HG03066 (cell line): ENCODE data around the gene SPATA18.

ENCODE experiments used
- ATAC-seq: cut with Tn5 transposase; IDR thresholded peaks from one replicate; pipeline ENCODE4 v1.9.1; 2021; ENCODE audit warnings: low read depth; ENCODE audit not compliant: unreplicated experiment

The SPATA18 gene, protein sequence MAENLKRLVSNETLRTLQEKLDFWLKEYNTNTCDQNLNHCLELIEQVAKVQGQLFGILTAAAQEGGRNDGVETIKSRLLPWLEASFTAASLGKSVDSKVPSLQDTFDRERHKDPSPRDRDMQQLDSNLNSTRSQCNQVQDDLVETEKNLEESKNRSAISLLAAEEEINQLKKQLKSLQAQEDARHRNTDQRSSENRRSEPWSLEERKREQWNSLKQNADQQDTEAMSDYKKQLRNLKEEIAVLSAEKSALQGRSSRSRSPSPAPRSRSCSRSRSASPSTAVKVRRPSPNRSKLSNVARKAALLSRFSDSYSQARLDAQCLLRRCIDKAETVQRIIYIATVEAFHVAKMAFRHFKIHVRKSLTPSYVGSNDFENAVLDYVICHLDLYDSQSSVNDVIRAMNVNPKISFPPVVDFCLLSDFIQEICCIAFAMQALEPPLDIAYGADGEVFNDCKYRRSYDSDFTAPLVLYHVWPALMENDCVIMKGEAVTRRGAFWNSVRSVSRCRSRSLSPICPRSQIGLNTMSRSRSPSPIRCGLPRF

DNA sequence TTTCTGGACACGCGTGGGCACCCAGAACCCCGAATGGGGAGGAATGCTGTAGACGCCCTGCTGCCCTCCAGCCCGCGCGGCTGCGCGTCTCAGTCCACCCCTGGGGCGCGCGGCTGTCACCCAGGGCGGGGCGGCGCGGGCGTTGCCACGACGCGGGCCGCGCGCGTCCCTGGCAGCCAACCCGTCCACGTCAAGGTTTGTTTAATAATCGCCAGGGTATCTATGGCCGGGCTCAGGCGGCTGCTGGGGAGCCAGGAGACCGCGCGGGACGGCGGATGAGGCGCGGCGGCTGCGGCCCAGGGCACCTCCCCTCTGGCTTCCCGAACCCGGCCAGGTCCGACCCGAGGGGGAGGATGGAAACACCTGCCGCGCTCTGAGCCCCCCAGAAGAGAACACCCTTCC is at the start of gene SPATA18:
SPATA18 (plus strand) TSS at position 92 of the 402 bp plus-strand sequence. CDS start 401 bp downstream, outside the sequence.
- ATAC-seq: peak; percentile 37

DNA sequence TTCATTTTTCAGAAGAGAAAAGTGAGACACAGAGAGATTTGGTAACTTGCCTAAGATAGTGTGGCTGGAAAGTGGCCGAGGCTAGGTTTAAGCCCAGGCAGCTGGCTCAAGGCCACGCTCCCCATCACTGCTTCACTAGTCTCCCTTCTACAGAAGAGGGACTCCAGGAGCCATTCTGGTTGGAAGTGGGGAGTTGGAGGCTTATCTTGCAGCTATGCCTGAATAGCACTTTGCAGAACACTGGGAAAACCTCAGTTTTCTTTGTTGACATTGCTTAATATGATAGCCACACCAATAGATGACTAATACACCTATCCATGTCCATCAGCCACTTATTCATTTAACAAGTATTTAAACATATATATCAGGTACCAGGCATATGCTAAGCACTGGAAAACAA is 49.5 kb upstream of the SPATA18 start:
- no peak for ATAC-seq

DNA sequence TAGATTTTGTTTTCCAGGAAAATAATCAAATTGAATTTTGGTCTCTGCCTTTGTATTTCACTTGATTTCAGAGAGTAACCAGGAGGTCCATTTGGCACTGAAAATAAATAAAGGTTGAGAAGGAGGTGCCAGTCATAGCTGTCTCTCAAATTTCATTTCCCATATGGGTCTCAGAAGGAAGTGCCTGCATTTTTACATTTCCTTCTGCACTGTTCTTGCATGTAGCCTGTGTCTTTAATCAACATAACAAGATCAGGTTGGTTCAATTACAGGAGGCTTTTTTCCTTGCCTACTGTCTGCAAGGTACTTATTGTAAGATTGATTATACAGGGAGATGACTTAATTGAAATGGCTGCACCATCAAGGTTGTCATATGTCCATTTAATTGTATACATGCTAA is 46.7 kb upstream of the SPATA18 start:
- ATAC-seq: no peak

DNA sequence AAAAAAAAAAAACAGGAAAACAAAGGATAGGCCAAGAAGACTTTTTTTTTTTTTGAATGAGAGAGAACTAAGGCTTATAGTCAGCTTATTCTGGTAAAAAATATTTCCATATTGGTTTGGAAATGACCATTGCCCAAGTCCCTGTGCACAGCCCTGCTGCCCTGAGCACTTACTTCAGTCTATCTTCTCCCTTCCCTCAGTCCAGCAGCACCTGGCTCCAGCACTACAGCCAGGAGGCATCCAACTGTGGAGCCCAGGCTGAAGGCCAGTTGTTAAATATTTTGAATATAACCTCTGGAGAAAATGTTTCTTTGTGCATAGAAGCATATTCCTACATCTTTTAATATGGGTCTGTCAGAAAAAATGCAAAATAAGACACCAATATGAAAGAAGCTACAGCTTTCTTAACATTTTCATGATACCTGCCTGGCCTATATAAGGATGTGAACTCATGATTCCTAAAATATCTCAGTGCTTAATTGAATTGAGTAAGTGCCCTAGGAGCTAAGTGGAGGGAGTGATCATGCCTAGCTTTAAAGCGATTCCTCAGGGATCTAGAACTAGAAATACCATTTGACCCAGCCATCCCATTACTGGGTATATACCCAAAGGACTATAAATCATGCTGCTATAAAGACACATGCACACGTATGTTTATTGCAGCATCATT is 45.4 kb upstream of the SPATA18 start:
- ATAC-seq: no peak

DNA sequence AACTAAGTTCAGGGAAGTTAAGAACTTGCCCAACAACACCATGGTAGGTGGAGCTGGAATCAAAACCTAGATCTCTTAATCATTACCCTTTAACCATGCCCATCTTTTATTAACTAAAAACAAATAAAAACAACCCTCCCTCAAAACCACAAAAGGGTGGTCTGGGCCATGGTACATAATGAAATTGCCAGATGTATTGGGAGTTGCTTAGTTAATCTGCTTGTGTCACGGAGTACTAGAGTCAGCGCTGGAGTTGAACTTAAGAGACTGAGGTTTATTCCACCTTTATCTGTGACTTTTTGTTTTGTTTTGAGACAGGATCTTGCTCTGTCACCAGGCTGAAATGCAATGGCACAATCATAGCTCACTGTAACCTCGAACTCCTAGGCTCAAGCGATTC is 44.2 kb upstream of the SPATA18 start:
- ATAC-seq: no peak

DNA sequence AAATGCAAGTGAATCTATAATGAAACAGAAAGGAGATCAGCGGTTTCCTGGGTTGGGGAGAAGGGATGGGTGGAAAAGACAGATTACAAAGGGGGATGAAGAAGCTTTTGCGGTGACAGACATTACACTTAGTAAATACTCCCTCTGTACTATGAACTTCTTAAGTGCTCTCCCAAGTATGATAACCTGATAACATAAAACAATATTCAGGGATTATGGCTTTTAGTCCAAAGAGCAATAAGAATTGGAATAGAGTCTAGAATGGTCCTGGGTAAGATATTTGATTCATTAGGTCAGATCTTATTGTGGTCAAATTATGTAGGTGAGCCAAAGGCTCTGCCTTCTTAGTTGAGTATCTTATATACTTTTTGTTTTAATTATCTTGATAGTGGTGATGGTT is 40.1 kb upstream of the SPATA18 start:
- ATAC-seq: no peak

DNA sequence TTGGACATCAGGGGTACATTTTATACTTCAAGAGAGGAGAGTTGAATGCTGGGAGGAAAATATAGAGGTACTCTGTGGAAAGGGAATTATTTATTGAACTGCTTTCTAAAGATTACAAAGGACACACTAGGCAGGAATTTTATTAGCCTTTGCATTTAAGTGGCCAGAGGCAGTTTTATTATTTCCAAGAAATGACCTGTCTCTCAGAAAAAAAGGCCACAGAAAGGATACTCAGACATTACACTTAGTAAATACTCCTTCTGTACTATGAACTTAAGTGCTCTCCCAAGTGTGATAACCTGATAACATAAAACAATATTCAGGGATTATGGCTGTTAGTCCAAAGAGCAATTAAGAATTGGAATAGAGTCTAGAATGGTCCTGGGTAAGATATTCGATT is 38.5 kb upstream of the SPATA18 start:
- no peak for ATAC-seq

DNA sequence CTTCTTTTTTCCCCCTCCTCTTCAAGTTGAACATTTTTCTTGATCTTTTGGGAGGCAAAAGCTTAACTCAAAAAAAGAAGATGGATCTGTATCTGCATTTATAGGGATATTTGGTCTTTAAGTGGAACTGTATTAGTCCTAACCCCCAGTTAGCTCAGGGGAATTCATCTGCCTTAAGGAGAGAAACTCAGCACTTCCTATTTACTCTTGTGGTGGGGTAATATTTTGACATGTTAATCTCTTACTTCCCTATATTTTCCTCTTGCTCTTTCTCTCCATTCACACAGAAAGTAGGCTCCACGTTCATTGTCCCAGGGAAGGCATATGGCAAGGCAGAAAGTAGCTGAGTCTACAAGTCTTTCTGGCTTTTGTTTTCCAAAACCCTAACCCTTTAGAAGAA is 36.2 kb upstream of the SPATA18 start:
- no peak for ATAC-seq

DNA sequence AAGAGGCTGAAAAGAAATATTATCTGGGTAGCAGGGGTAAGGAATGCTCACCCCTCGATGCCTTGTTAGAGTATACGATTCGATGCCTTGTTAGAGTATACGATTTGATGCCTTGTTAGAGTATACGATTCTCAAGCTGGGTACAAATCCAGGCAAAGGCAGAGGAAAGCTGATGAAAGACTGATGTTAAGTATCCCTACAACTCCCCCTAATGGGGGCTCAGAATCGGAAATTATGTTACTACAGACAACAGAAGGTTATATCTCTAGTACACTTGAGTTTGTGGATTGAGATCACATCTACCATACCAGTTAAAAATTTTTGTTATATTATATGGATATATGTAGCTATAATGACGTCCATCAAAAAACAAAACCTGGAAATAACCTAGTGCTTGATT is 35.7 kb upstream of the SPATA18 start:
- ATAC-seq: no peak

DNA sequence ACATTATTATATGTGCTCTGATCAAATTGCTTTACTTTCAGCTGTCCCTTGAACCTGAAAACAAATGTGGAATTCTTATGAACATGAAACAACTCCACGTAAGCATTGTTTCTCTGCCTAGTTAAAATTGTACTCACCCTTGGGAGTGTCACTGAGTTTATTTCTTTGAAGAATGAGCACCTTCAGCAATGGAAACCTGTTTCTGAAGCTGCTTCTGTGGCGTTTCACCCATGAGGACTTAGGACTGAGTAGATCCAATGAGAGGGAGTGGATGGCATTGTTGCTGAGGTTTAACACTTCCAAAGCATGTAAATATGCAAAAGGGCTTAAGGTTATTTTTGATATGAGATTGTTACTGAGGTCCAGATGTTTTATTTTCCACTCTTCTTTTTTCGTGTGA is 34.1 kb upstream of the SPATA18 start:
- no peak for ATAC-seq

DNA sequence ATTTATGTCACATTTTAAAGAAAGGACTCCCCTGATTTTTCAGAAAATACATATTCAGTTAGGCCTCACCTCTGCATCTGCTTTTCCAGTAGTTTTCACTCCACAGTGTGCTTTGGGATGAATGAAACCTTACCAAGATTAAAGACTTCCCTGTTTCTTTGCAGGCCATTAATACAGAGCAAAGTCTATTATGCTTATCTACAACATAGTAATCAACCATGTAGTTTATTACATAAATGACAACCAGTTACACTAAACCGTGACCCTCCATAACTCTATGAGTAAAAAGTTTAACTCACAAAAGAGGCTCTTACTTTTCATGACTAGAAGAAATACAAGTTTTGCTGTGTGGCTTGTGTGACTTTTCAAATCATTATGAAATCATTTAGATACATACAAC is 33.3 kb upstream of the SPATA18 start:
- ATAC-seq: no peak

DNA sequence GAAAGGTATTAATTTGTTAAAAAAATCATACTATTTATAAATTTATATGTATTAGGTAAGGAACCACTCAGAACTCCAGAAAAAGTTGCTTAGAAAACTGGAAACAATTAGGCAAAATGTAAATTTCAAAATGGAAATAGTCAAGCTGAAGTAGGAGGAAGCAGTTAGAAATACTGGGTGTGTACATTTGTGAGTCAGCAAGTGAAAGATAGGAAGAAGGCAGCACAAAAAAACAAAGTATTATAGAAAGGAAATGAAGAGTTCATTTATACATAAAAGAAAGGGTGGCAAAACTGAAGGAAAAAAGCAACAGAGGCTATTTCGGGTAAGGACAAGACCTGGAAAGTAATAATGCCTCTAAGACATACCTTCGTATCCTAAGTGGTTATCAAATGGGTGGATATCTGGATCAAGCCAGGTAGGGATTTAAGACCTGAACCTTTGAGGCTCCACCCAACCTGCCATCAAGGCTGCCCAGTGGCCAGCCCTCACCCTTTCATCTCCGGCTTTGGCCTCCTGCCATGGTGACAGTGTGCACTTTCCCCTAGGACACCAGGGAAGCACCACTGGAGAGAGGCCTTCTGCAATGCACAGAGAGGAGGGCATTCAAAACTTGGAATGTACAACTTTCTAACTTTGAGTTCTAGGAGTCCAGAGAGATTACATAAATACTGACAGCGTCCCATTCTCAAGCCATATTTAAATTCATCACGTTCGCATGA is 31.0 kb upstream of the SPATA18 start, which contains the start of gene LRRC66:
LRRC66 (minus strand) TSS at position 428 of the 722 bp plus-strand sequence. CDS start 2,750 bp downstream, outside the sequence.
- no peak for ATAC-seq

DNA sequence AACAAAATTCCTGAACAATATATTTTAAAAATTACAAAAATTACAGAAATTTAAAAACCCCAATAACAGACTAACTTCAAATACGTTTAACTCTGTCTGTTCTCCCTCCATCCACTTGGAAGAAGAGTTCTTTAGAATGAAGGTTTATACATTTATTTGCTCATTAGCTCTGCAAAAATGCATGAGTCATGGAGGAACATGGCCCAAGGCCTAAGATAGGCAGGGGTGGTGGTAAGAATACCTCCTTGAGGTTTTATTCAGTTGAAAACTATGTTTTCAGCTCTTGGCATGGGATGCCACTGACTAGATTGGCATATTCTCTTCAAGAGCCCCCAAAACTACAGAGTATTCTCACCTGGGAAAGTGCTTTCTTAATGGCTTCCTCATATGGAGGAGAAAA is 22.1 kb upstream of the SPATA18 start:
- ATAC-seq: no peak

DNA sequence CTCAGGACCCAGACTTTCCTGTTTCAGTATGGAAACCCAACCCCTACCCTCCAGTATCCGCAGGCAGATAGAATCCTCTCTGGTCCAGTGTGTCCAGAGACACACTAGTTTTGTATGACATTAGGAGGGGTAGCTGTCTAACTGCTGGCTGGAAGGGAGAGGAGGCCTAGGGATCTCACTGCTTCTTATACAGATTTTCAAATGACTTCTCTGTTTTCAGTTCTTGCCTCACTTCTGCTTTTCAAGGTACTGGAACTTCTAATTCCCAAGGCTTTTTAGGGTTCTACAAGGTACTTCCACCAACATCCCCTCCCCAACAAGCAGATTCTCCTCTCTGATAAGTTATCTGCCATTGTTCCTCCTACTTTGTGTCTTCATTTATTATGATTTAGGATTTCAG is 19.1 kb upstream of the SPATA18 start:
- no peak for ATAC-seq

DNA sequence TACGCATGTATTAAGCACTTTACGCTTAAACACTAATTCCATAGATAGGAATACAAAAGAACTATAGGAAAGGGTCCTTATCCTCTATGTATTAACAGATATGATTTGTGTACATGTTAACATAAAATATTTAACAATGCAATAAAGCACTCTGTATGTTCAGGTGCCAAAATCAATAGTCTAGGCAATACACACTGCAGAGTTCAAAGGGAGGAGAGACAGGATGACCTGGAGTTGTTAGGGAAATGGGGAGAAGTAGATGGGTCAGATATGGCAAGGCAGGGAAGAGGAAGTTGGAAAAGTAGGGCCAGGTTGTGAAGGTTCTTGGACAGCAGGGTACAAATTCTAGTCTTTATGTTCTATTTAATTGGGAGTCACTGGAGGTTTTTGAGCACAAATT is 15.9 kb upstream of the SPATA18 start:
- ATAC-seq: no peak

DNA sequence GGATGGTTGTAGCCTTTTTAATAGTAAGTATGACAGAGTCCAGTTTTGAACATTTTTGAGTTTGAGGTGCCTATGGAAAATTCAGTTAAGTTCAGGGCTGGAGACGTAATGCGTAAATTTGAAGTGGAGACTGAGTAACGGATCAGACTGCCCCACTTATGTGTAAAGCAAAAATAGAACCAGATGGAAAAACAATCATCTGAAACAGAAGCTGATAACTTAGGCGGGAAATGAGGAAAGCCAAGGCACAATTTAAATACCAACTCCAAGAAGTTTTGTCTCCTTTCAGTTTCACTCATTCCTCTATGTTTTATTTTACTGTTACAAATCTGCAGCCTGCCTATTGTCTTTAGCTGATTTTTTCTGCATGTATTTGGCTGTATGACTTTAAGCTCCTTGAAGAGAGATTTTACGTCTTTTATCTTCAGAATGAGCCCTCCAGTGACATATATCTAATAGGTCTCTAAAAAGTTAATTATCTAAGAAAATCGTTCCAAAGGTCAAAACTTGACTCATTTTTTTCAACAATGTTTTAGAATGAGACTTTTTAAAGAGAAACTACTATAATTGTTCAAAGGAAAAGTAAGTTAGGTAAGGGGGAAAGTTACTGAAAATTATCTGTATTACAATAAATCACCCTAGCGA is 14.1 kb upstream of the SPATA18 start:
- no peak for ATAC-seq

DNA sequence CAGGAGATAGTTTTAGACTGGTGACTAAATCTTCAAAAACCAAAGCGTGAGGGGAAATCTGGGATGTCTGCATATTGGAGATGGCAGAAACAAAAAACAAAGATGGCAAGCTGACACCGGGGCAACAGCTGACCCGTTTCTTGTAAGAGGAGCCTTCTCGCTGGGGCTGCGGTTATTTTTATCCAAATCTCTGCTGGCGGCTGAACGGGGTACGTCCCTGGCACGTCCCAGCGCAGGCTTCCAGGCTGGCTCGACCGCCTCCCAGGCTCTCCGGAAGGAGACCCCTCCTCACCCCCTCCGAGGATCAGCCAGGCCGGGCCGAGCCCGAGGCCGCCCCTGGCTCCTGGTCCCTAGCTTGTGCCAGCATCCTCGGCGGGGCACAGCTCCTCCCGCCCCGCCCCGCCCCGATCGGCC is 13.4 kb upstream of the SPATA18 start:
- ATAC-seq: peak; percentile 48

DNA sequence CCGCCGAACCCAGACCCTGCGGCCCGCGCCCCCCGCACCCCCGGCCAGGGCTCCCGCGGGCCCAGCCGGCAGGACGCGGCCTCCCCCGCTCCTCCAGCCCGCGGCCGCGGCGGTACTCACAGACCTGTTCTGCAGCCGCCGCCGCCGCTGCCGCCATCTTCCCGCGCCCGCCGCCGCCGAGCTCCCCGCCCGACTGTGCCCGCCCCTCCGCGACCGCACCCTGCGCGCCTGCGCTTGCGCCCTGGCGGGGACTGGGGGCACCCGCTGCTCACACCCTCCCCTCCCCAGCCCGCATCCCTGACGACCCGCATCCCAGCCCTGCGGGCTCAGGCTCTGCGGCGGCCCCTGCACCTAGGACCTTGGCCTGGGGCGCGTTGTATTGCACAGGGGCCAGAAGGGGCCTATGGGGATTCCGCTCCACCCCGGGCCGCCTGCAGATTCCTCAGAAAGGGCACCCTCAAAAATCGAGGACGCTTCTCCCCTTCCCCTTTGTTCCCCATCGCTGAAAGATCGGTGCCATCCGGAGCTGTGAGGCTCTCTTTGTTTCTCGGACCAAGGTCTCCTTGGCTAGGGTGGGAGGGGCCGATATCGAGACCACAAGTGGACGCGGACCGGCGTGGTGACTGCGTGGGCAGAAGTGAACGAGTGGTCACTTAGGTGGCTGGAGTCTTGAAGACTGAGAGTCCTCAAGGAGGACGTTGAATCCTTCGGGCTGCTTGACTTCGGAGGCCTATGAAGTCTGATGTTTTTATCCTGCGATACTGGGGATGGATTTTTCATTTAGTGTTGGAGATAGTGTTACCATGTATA is 12.8 kb upstream of the SPATA18 start, which contains the start of gene SGCB:
SGCB (minus strand) TSS at position 197 of the 810 bp plus-strand sequence; CDS start at position 157, 40 bp downstream.
- peak; percentile 92 for ATAC-seq

DNA sequence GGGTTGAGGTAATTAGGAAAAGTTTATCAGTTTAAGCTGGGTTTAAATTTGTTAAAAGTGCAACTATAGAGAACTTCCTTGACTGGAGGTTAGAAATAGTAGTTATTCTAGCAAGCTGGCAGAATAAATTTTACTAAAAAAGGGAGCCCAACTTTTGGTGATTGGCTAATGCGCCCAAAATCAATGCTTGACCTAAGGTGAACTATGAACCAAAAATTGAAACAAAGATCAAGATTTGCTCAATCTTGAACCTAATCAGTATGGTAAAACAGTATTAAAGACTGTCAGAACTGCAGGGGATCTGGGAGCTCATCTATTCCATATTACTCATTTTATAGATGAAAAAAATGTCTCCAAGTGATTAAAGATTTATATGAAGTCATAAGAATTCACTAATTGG is 6.1 kb upstream of the SPATA18 start:
- no peak for ATAC-seq

DNA sequence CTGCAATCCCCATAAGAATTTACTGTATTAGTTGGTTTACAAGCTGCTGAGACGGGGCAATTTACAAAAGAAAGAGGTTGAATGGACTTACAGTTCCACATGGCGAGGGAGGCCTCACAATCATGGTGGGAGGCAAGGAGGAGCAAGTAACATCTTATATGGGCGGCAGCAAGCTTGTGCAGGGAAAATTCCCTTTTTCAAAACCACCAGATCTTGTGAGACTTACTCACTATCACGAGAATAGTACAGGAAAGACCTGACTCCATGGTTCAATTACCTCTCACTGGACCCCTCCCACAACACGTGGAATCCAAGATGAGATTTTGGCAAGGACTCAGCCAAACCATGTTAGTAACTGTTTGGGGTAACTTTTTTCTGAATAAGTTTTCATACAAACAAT is 1.8 kb upstream of the SPATA18 start:
- no peak for ATAC-seq
